WTC11 (cell line): ENCODE data around the gene B3GAT3. TPM values are rescaled to one million over a fixed set of nuclear protein-coding genes. Genes with fewer than 3 reads are reported as not detected.

Source experiments
- ATF3 ChIP-seq: sonication (generic); formaldehyde crosslinking; conservative IDR thresholded peaks from 2 replicates; pipeline ENCODE4 v1.8.1; 2022; ENCODE audit warnings: mild to moderate bottlenecking, missing genetic modification reagents
- CDX4 ChIP-seq: fragments of 250-450 bp; sonication (Bioruptor Pico); IDR thresholded peaks from 2 replicates; pipeline ENCODE4 v1.9.0; 2021; ENCODE audit warnings: moderate library complexity, mild to moderate bottlenecking, inconsistent platforms, borderline replicate concordance
- ETV6 ChIP-seq: sonication (generic); formaldehyde crosslinking; IDR thresholded peaks from 2 replicates; pipeline ENCODE4 v1.8.1; 2022; ENCODE audit warnings: mild to moderate bottlenecking, missing genetic modification reagents
- IRF2 ChIP-seq: sonication (generic); formaldehyde crosslinking; IDR thresholded peaks from 2 replicates; pipeline ENCODE4 v1.8.0; 2022; ENCODE audit warnings: low read depth, missing genetic modification reagents, borderline replicate concordance
- JUN ChIP-seq: sonication (generic); formaldehyde crosslinking; IDR thresholded peaks from 2 replicates; pipeline ENCODE4 v1.8.0; 2023; ENCODE audit warnings: mild to moderate bottlenecking, missing genetic modification reagents
- MAX ChIP-seq: sonication (generic); formaldehyde crosslinking; IDR thresholded peaks from 2 replicates; pipeline ENCODE4 v1.8.0; 2022; ENCODE audit warnings: mild to moderate bottlenecking, missing genetic modification reagents
- NFATC4 ChIP-seq: fragments of 250-450 bp; sonication (Bioruptor Pico); IDR thresholded peaks from 2 replicates; pipeline ENCODE4 v1.9.0; 2021; ENCODE audit warnings: mild to moderate bottlenecking
- NFE2L1 ChIP-seq: sonication (generic); formaldehyde crosslinking; IDR thresholded peaks from 2 replicates; pipeline ENCODE4 v1.8.1; 2023; ENCODE audit warnings: missing genetic modification reagents
- PRDM15 ChIP-seq: sonication (generic); formaldehyde crosslinking; IDR thresholded peaks from 2 replicates; pipeline ENCODE4 v1.8.0; 2022; ENCODE audit warnings: missing genetic modification reagents
- RORB ChIP-seq: fragments of 250-450 bp; sonication (Bioruptor Pico); IDR thresholded peaks from 2 replicates; pipeline ENCODE4 v1.9.0; 2021; ENCODE audit warnings: mild to moderate bottlenecking
- TEAD1 ChIP-seq: sonication (generic); formaldehyde crosslinking; IDR thresholded peaks from 2 replicates; pipeline ENCODE4 v1.8.0; 2022; ENCODE audit warnings: mild to moderate bottlenecking, missing genetic modification reagents
- TP53 ChIP-seq: sonication (generic); formaldehyde crosslinking; IDR thresholded peaks from 2 replicates; pipeline ENCODE4 v1.8.1; 2023; ENCODE audit warnings: mild to moderate bottlenecking, missing genetic modification reagents
- USF2 ChIP-seq: sonication (generic); formaldehyde crosslinking; IDR thresholded peaks from 2 replicates; pipeline ENCODE4 v1.8.1; 2023; ENCODE audit warnings: mild to moderate bottlenecking, missing genetic modification reagents, moderate library complexity
- ZMAT4 ChIP-seq: fragments of 250-450 bp; sonication (Bioruptor Pico); IDR thresholded peaks from 2 replicates; pipeline ENCODE4 v1.9.0; 2021; ENCODE audit warnings: mild to moderate bottlenecking
- ZNF232 ChIP-seq: sonication (generic); formaldehyde crosslinking; IDR thresholded peaks from 2 replicates; pipeline ENCODE4 v1.8.0; 2022; ENCODE audit warnings: mild to moderate bottlenecking, missing genetic modification reagents
- ZNF416 ChIP-seq: fragments of 250-450 bp; sonication (Bioruptor Pico); IDR thresholded peaks from 2 replicates; pipeline ENCODE4 v1.9.0; 2021; ENCODE audit warnings: mild to moderate bottlenecking, inconsistent platforms
- total RNA-seq: library from RNA; stranded (reverse); gene quantifications from 3 replicates; pipeline ENCODE4 v1.2.3, GENCODE V29; 2021
- TF ChIP-seq, protein P1 (sequence below): fragments of 250-450 bp; sonication (Bioruptor Pico); IDR thresholded peaks from 2 replicates; pipeline ENCODE4 v1.8.0; 2021; ENCODE audit warnings: mild to moderate bottlenecking
- TF ChIP-seq, protein P2 (sequence below): sonication (generic); formaldehyde crosslinking; conservative IDR thresholded peaks from 2 replicates; pipeline ENCODE4 v1.8.1; 2023; ENCODE audit warnings: mild to moderate bottlenecking, low read depth, missing genetic modification reagents, moderate library complexity
- TF ChIP-seq, protein P3 (sequence below): sonication (generic); formaldehyde crosslinking; IDR thresholded peaks from 2 replicates; pipeline ENCODE4 v1.8.1; 2022; ENCODE audit warnings: missing genetic modification reagents, borderline replicate concordance

B3GAT3 gene
- total RNA-seq, 1 experiment from 2014 or later: 43.9 TPM

DNA sequence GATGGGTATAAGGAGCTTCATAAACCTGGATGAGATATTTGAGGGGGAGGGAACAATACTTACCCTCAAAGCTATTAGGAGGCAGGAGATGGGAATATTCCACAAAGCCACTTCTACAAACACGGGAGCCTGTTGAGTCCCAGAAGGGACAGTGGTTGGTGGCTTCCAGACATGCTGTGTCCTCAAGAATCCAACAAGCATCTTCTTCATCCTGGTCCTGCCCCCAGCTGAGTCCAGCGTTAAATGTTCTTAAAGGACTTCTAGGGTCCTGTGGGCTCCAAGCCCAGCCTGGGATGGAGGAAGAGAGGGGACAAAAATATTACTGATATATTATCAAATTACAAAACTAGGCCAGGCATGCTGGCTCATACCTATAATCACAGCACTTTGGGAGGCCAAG is 45.7 kb upstream of the B3GAT3 start (continued):
- TF ChIP-seq JUN (CRISPR knock-in tag): no peak
- no peak for TF ChIP-seq TEAD1 (CRISPR knock-in tag)
- TF ChIP-seq NFATC4 (CRISPR knock-in tag): 0 out of 2 replicates have a peak, but pooled peaks have one; percentile 55
- TF ChIP-seq, protein P1, sequence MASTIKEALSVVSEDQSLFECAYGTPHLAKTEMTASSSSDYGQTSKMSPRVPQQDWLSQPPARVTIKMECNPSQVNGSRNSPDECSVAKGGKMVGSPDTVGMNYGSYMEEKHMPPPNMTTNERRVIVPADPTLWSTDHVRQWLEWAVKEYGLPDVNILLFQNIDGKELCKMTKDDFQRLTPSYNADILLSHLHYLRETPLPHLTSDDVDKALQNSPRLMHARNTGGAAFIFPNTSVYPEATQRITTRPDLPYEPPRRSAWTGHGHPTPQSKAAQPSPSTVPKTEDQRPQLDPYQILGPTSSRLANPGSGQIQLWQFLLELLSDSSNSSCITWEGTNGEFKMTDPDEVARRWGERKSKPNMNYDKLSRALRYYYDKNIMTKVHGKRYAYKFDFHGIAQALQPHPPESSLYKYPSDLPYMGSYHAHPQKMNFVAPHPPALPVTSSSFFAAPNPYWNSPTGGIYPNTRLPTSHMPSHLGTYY (CRISPR knock-in tag): 0 out of 2 replicates have a peak, but pooled peaks have one; percentile 21
- no peak for TF ChIP-seq TP53 (CRISPR knock-in tag)
- 0 out of 2 replicates have a peak, but pooled peaks have one; percentile 24 for TF ChIP-seq ETV6 (CRISPR knock-in tag)
- no peak for TF ChIP-seq ZMAT4
- TF ChIP-seq, protein P2, sequence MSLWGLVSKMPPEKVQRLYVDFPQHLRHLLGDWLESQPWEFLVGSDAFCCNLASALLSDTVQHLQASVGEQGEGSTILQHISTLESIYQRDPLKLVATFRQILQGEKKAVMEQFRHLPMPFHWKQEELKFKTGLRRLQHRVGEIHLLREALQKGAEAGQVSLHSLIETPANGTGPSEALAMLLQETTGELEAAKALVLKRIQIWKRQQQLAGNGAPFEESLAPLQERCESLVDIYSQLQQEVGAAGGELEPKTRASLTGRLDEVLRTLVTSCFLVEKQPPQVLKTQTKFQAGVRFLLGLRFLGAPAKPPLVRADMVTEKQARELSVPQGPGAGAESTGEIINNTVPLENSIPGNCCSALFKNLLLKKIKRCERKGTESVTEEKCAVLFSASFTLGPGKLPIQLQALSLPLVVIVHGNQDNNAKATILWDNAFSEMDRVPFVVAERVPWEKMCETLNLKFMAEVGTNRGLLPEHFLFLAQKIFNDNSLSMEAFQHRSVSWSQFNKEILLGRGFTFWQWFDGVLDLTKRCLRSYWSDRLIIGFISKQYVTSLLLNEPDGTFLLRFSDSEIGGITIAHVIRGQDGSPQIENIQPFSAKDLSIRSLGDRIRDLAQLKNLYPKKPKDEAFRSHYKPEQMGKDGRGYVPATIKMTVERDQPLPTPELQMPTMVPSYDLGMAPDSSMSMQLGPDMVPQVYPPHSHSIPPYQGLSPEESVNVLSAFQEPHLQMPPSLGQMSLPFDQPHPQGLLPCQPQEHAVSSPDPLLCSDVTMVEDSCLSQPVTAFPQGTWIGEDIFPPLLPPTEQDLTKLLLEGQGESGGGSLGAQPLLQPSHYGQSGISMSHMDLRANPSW (CRISPR knock-in tag): no peak
- TF ChIP-seq, protein P3, sequence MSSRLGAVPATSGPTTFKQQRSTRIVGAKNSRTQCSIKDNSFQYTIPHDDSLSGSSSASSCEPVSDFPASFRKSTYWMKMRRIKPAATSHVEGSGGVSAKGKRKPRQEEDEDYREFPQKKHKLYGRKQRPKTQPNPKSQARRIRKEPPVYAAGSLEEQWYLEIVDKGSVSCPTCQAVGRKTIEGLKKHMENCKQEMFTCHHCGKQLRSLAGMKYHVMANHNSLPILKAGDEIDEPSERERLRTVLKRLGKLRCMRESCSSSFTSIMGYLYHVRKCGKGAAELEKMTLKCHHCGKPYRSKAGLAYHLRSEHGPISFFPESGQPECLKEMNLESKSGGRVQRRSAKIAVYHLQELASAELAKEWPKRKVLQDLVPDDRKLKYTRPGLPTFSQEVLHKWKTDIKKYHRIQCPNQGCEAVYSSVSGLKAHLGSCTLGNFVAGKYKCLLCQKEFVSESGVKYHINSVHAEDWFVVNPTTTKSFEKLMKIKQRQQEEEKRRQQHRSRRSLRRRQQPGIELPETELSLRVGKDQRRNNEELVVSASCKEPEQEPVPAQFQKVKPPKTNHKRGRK (CRISPR knock-in tag): no peak
- no peak for TF ChIP-seq USF2 (CRISPR knock-in tag)
- no peak for TF ChIP-seq IRF2 (CRISPR knock-in tag)
- no peak for TF ChIP-seq RORB (CRISPR knock-in tag)
- no peak for TF ChIP-seq NFE2L1 (CRISPR knock-in tag)
- TF ChIP-seq PRDM15 (CRISPR knock-in tag): no peak
- no peak for TF ChIP-seq ZNF416 (CRISPR knock-in tag)
- TF ChIP-seq ATF3 (CRISPR knock-in tag): no peak
- TF ChIP-seq CDX4 (CRISPR knock-in tag): no peak
- TF ChIP-seq ZNF232 (CRISPR knock-in tag): no peak
- no peak for TF ChIP-seq MAX (CRISPR knock-in tag)
- TF ChIP-seq, all 79 proteins: peak for 5
